Astrocyte of the spinal cord (primary cell): ENCODE results near the gene GANAB.
"Not testable (repeated sequence)": the region's sequence is repeated elsewhere in the genome, so short reads cannot be mapped to it uniquely, and the experiment has no call there.

ENCODE experiments used
- DNase-seq: peaks from one replicate; pipeline ENCODE4 v3.0.0; 2011; ENCODE audit warnings: low read depth, low spot score
- H3K4me3 ChIP-seq: 2 replicates; pipeline ENCODE4 v1.5.1; 2011; ENCODE audit warnings: low read depth, mild to moderate bottlenecking, low read length, moderate library complexity
- CTCF ChIP-seq: IDR thresholded peaks from 2 replicates; pipeline ENCODE4 v1.5.1; 2012; ENCODE audit warnings: low read depth, mild to moderate bottlenecking, low read length, inconsistent platforms
- in situ Hi-C: cut with HindIII; loops from 2 replicates; pipeline ENCODE4 v1.10.0; 2017; ENCODE audit warnings: low sequenced_read_pairs

Gene GANAB

GRCh38 chr11:62645946-62646824, at the start of gene GANAB:
Gene GANAB (minus strand): TSS chr11:62646613. CDS start chr11:62646599, 14 bp downstream.
- in situ Hi-C loops, result no loop called here
- H3K4me3 ChIP-seq, result peak within 1 kb of the TSS; percentile 96
- DNase-seq, result peak; percentile 98
- TF ChIP-seq CTCF, result no peak

GRCh38 chr11:62694455-62695167, 48.2 kb upstream of the GANAB start:
- no peak overlapping the region for H3K4me3 ChIP-seq
- in situ Hi-C loops, result no loop called here
- DNase-seq, result peak; percentile 73
- TF ChIP-seq CTCF, result peak; percentile 85

DNA sequence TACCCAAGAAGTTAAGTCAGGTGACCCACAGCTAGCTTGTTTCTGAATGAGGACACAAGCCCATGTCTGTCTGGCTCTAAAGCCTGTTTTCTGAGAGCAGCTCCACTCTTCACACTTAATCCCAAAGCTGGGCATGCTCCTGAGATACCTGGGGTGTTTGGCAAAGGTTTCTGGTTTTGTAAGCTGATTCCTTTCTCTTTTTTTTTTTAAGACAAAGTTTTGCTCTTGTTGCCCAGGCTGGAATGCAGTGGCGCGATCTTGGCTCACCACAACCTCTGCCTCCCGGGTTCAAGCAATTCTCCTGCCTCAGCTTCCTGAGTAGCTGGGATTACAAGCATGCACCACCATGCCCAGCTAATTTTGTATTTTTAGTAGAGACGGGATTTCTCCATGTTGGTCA, 47.2 kb upstream of the GANAB start:
- in situ Hi-C loops, DNase-seq, H3K4me3 ChIP-seq: not testable (repeated sequence)

DNA sequence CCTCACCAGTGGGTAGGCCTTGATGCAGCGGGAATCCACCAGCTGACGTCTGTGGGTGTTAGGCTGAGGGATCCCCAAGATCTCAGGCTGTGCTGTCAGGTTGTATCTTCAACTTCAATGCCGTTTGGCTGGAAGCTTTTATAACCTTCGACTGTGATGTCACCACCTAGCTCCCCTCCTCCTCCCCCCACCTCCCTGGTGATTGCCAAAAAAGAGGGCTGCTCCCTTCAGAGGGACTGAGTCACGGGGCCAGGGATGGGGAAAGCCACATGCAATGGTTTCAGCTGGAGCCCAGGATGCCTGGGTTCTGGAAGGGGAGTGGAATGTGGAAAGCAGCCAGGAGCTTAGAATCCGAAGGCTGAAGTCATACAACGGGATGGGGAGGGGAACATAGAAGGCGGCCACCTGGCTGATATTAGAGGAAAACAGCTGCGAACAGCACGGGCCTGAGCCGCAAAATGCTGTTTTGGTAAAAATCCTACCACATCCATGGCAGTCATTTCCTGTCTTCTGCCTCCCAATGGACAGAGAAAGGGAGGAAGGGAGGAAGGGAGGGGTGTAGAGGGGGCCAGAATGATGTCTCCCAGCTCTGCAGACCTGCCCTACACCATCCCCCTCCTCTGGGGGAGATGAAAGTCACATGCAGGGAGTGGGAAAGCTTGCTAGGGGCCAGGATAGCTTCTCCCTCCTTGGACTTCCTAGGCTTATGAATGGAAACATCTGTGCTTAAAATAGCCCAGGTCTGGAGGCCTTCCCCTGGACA, 43.2 kb upstream of the GANAB start, which contains the start of gene LRRN4CL:
LRRN4CL (minus strand) TSS at position 110 of the 763 bp plus-strand sequence. CDS start 1,022 bp downstream, outside the sequence.
- peak; percentile 74 for DNase-seq
- no peak for TF ChIP-seq CTCF
- H3K4me3 ChIP-seq, result no peak within 1 kb of the TSS
- in situ Hi-C loops, result no loop called here

DNA sequence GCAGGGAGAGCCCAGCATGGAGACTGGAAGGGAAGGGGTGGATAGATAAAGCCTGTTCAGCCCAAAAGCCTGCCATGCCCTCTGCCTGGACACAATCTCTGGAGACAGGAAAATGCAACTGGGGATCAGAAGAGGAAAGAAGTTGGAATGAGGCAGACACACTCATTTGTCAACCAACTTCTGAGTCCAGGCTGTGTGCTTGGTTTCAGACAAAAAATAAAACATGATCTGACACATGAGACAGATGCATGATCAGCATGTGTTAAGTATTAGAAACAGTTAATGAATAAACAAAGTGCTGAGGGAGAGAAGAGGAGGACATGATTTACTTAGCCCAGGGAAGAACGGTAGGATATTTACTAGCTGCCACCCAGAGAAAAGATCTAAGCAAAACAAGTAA, 42.1 kb upstream of the GANAB start:
- in situ Hi-C loops, result no loop called here
- H3K4me3 ChIP-seq, result no peak overlapping the region
- no peak for DNase-seq
- no peak for TF ChIP-seq CTCF

GRCh38 chr11:62687508-62688396, 41.3 kb upstream of the GANAB start:
- in situ Hi-C loops, result no loop called here
- H3K4me3 ChIP-seq, result no peak overlapping the region
- DNase-seq, result no peak

More at GRCh38 chr11:62687508-62688396, 41.3 kb upstream of the GANAB start:
- no peak for TF ChIP-seq CTCF
